H1 (cell line): Measurements from ENCODE around the gene NKD2.

ENCODE experiments used
- CBX5 ChIP-seq: fragments of 300-800, 300-1000 bp; sonication (generic); IDR thresholded peaks from 2 replicates; pipeline ENCODE4 v1.7.1; 2016; ENCODE audit warnings: antibody characterized with exemption, low read length, low read depth
- CEBPB ChIP-seq: IDR thresholded peaks from 2 replicates; pipeline ENCODE4 v1.6.1; 2012; ENCODE audit warnings: low read depth, low read length
- CTCF ChIP-seq, 3 experiments: IDR thresholded peaks; 1 replicate in 2 of 3; 2 replicates in 1 of 3; pipeline versions ENCODE4 v1.5.1 to v1.6.1; 2011; ENCODE audit warnings: low read length in 3 of 3, mild to moderate bottlenecking in 3 of 3, inconsistent platforms in 2 of 3, low read depth in 1 of 3, moderate library complexity in 1 of 3; ENCODE audit not compliant: insufficient read depth in 1 of 3; ENCODE audit errors: control extremely low read depth in 1 of 3
- EP300 ChIP-seq, 2 experiments: IDR thresholded peaks; 1 replicate in 1 of 2; 2 replicates in 1 of 2; pipeline ENCODE4 v1.6.1; 2011 to 2012; ENCODE audit warnings: low read depth in 2 of 2, low read length in 2 of 2, mild to moderate bottlenecking in 2 of 2, borderline replicate concordance in 1 of 2, inconsistent platforms in 1 of 2, moderate library complexity in 1 of 2
- EZH2 ChIP-seq: fragments of 200-600 bp; sonication (generic); IDR thresholded peaks from 2 replicates; pipeline ENCODE4 v1.7.1; 2012; ENCODE audit warnings: low read depth, mild to moderate bottlenecking, moderate library complexity, low read length, inconsistent platforms; ENCODE audit not compliant: severe bottlenecking
- HDAC2 ChIP-seq, 2 experiments: fragments of 300-600 bp in 1 of 2; sonication (generic) in 1 of 2; IDR thresholded peaks; 2 replicates each; pipeline ENCODE4 v1.6.1; 2011 to 2012; ENCODE audit warnings: low read depth in 2 of 2, low read length in 2 of 2, mild to moderate bottlenecking in 2 of 2, moderate library complexity in 2 of 2, borderline replicate concordance in 1 of 2, inconsistent platforms in 1 of 2
- KDM1A ChIP-seq: fragments of 200-600, 300-600 bp; sonication (generic); IDR thresholded peaks from 2 replicates; pipeline ENCODE4 v1.7.1; 2016; ENCODE audit warnings: mild to moderate bottlenecking, low read length, borderline replicate concordance
- KDM5A ChIP-seq: fragments of 200-600 bp; IDR thresholded peaks from 2 replicates; pipeline ENCODE4 v1.7.1; 2012; ENCODE audit warnings: mild to moderate bottlenecking, low read length, inconsistent platforms, mixed read lengths
- POLR2A ChIP-seq, 2 experiments: IDR thresholded peaks; 1 replicate in 1 of 2; 2 replicates in 1 of 2; pipeline ENCODE4 v1.6.1; 2011; ENCODE audit warnings: low read depth in 2 of 2, low read length in 2 of 2, mild to moderate bottlenecking in 2 of 2; ENCODE audit errors: control extremely low read depth in 1 of 2
- RAD21 ChIP-seq, 2 experiments: IDR thresholded peaks in 1 of 2; conservative IDR thresholded peaks in 1 of 2; 2 replicates each; pipeline ENCODE4 v1.6.1; 2011; ENCODE audit warnings: low read depth in 2 of 2, low read length in 2 of 2, improper control_type of control experiment in 1 of 2, inconsistent platforms in 1 of 2, mild to moderate bottlenecking in 1 of 2, moderate library complexity in 1 of 2
- SUZ12 ChIP-seq: fragments of 200-600 bp; sonication (generic); IDR thresholded peaks from 2 replicates; pipeline ENCODE4 v1.6.1; 2012; ENCODE audit warnings: mild to moderate bottlenecking, inconsistent platforms, low read length, moderate library complexity, mixed read lengths
- ZNF274 ChIP-seq: IDR thresholded peaks from 2 replicates; pipeline ENCODE4 v1.7.0; 2012; ENCODE audit warnings: low read length, borderline replicate concordance; ENCODE audit errors: extremely low read depth

GRCh38 chr5:963673-964531 lies 44.7 kb upstream of the NKD2 start:
- no peak for TF ChIP-seq CTCF (IDR thresholded peaks at IDR 0.05; ENCODE audit: control extremely low read depth in 1 of 3, insufficient read depth in 1 of 3, low read depth in 1 of 3, low read length in 3 of 3)
- no peak for TF ChIP-seq EZH2
- no peak for TF ChIP-seq POLR2A (IDR thresholded peaks at IDR 0.05; ENCODE audit: control extremely low read depth in 1 of 2, low read depth in 2 of 2, low read length in 2 of 2)
- TF ChIP-seq ZNF274 = no peak
- TF ChIP-seq SUZ12 = no peak
- TF ChIP-seq KDM1A = no peak
- no peak for TF ChIP-seq EP300 (IDR thresholded peaks at IDR 0.05; ENCODE audit: borderline replicate concordance in 1 of 2, low read depth in 2 of 2, low read length in 2 of 2)
- no peak for TF ChIP-seq CBX5
- TF ChIP-seq RAD21 (IDR thresholded peaks at IDR 0.05 in 1 of 2, conservative IDR thresholded peaks at IDR 0.05 in 1 of 2; ENCODE audit: low read depth in 2 of 2, low read length in 2 of 2) = no peak
- TF ChIP-seq KDM5A = no peak
- no peak for TF ChIP-seq HDAC2 (IDR thresholded peaks at IDR 0.05; ENCODE audit: borderline replicate concordance in 1 of 2, low read depth in 2 of 2, low read length in 2 of 2)
- TF ChIP-seq CEBPB = no peak
